Measurements from ENCODE around the gene OR2T11.
A peak's percentile ranks its signal among the peaks of the same experiment; 100 is the strongest.

- TF ChIP-seq POLR2AphosphoS5 (IDR thresholded peaks at IDR 0.05) (no peak), CTCF (IDR thresholded peaks at IDR 0.05) (peak; percentile 34 to 55 (median 35))
These were observed 12.3 kb downstream of the OR2T11 start for GRCh38 chr1:248622570-248623001.

Data from esophagus muscularis mucosa (tissue), 3 donors.